NCI-H2107 (cell line): ENCODE results near the gene MS4A8.
"Not testable (repeated sequence)": the region's sequence is repeated elsewhere in the genome, so short reads cannot be mapped to it uniquely, and the experiment has no call there.

Experiments
- DNase-seq: peaks from one replicate; lab custom pipeline; 2025; lab: John Stamatoyannopoulos, UW

The MS4A8 gene

GRCh38 chr11:60725592-60725991, 26.2 kb downstream of the MS4A8 start:
- DNase-seq: no peak

- no peak for DNase-seq
Measured at GRCh38 chr11:60731586-60731985, 32.2 kb downstream of the MS4A8 start.

GRCh38 chr11:60734279-60734678, 34.9 kb downstream of the MS4A8 start:
- DNase-seq: no peak

GRCh38 chr11:60739114-60739513, 39.7 kb downstream of the MS4A8 start:
- DNase-seq: no peak

- DNase-seq: no peak
Measured at GRCh38 chr11:60740573-60740972, 41.2 kb downstream of the MS4A8 start.

GRCh38 chr11:60741421-60741820, 42.0 kb downstream of the MS4A8 start:
- no peak for DNase-seq

GRCh38 chr11:60743058-60743457, 43.6 kb downstream of the MS4A8 start:
- DNase-seq: no peak

GRCh38 chr11:60744114-60744513, 44.7 kb downstream of the MS4A8 start:
- no peak for DNase-seq

GRCh38 chr11:60747359-60747873, 48.0 kb downstream of the MS4A8 start:
- no peak for DNase-seq

- DNase-seq: no peak
Measured at GRCh38 chr11:60748225-60748624, 48.8 kb downstream of the MS4A8 start.

- no peak for DNase-seq
Measured at GRCh38 chr11:60748821-60749220, 49.4 kb downstream of the MS4A8 start.

GRCh38 chr11:60750911-60751310, 51.5 kb downstream of the MS4A8 start:
- no peak for DNase-seq

GRCh38 chr11:60753309-60753708, 53.9 kb downstream of the MS4A8 start:
- no peak for DNase-seq

GRCh38 chr11:60754887-60755286, 55.5 kb downstream of the MS4A8 start:
- no peak for DNase-seq

GRCh38 chr11:60756307-60757032, 57.1 kb downstream of the MS4A8 start, which contains the start of gene MS4A15:
Gene MS4A15, plus strand, starts transcription at chr11:60756867. Its CDS starts 6,867 bp downstream, at chr11:60763734.
- DNase-seq: no peak

GRCh38 chr11:60757231-60757800, 57.9 kb downstream of the MS4A8 start:
- no peak for DNase-seq

GRCh38 chr11:60758671-60759070, 59.3 kb downstream of the MS4A8 start:
- DNase-seq: not testable (repeated sequence)

GRCh38 chr11:60759438-60760225, 60.2 kb downstream of the MS4A8 start:
- DNase-seq: not testable (repeated sequence)

GRCh38 chr11:60761436-60762190, 62.2 kb downstream of the MS4A8 start:
- DNase-seq: no peak

- no peak for DNase-seq
Measured at GRCh38 chr11:60762851-60763691, 63.7 kb downstream of the MS4A8 start.
